Keratinocyte (primary cell): ENCODE data around the gene DIAPH2.

ENCODE experiments used
- EZH2 ChIP-seq: IDR thresholded peaks from one replicate; pipeline ENCODE4 v1.6.1; 2012; ENCODE audit warnings: inconsistent platforms, mild to moderate bottlenecking, low read length, moderate library complexity
- TF ChIP-seq, protein P1 (sequence below), 3 experiments: IDR thresholded peaks in 1 of 3; conservative IDR thresholded peaks in 1 of 3; optimal IDR thresholded peaks in 1 of 3; 2 replicates in 2 of 3; 3 replicates in 1 of 3; pipeline versions ENCODE3 to v1.5.1; 2011; ENCODE audit warnings: low read length in 3 of 3, mild to moderate bottlenecking in 3 of 3, moderate library complexity in 2 of 3, control low read depth in 1 of 3, inconsistent platforms in 1 of 3; ENCODE audit not compliant: insufficient read depth in 2 of 3; ENCODE audit errors: extremely low read depth in 1 of 3

DNA sequence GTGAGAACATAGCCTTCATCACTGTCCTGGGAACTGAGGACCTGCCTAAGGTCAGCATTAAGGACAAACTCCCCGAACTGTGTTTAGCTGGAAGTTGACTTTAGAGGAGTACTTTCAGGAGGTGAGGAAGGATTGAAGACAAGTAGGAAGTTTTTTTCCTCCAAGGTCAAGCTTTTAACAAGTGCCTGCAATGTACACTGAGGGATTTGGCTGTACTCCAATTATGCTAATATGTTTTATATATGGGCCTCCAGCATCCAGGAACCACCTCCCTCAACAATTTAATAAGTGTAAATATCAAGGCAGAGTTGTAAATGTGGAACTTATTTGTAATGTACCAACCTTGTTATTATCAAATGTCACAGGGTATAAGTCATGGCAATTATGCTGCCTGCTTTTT, 925.3 kb downstream of the DIAPH2 start:
- TF ChIP-seq, protein P1, sequence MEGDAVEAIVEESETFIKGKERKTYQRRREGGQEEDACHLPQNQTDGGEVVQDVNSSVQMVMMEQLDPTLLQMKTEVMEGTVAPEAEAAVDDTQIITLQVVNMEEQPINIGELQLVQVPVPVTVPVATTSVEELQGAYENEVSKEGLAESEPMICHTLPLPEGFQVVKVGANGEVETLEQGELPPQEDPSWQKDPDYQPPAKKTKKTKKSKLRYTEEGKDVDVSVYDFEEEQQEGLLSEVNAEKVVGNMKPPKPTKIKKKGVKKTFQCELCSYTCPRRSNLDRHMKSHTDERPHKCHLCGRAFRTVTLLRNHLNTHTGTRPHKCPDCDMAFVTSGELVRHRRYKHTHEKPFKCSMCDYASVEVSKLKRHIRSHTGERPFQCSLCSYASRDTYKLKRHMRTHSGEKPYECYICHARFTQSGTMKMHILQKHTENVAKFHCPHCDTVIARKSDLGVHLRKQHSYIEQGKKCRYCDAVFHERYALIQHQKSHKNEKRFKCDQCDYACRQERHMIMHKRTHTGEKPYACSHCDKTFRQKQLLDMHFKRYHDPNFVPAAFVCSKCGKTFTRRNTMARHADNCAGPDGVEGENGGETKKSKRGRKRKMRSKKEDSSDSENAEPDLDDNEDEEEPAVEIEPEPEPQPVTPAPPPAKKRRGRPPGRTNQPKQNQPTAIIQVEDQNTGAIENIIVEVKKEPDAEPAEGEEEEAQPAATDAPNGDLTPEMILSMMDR (optimal IDR thresholded peaks at IDR 0.05 in 1 of 3, IDR thresholded peaks at IDR 0.05 in 1 of 3, conservative IDR thresholded peaks at IDR 0.05 in 1 of 3; ENCODE audit: extremely low read depth in 1 of 3, insufficient read depth in 2 of 3, low read length in 3 of 3), result no peak
- no peak for TF ChIP-seq EZH2
